CD4-positive, alpha-beta T cell treated with Interleukin-4 for 4 hours (primary cell): ENCODE results near the gene CES1.
"Not testable (repeated sequence)": the region's sequence is repeated elsewhere in the genome, so short reads cannot be mapped to it uniquely, and the experiment has no call there.

Experiments
- DNase-seq: peaks from one replicate; pipeline ENCODE4 v3.0.0-alpha.2; 2020

The CES1 gene

GRCh38 chr16:55830658-55831294 lies 2.1 kb downstream of the CES1 start:
- no peak for DNase-seq

DNA sequence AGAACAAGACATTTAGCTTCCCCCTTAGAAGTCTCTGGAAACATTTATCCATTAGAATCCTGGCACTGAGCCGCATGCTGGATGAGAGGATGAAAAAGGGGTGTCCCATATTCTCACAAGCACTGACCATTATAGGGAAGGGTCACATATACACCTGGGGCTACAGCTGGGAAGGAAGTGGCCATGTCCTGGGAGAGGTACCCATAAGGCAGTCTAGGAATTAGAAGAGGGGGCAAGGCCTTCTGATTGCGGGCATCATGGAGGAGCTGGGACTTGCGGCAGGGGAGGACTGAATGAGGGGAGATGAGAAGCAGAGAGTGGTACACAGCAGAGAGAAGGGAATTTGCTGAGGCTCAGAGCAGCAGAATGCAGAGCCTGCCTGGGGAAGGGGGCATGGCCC lies 3.7 kb downstream of the CES1 start:
- DNase-seq, result not testable (repeated sequence)

GRCh38 chr16:55828680-55829079 lies 4.2 kb downstream of the CES1 start:
- no peak for DNase-seq

- no peak for DNase-seq
Measured at GRCh38 chr16:55825115-55825728, 7.7 kb downstream of the CES1 start.

GRCh38 chr16:55824473-55825000 lies 8.4 kb downstream of the CES1 start:
- no peak for DNase-seq

- no peak for DNase-seq
Measured at GRCh38 chr16:55822280-55822810, 10.6 kb downstream of the CES1 start.

DNA sequence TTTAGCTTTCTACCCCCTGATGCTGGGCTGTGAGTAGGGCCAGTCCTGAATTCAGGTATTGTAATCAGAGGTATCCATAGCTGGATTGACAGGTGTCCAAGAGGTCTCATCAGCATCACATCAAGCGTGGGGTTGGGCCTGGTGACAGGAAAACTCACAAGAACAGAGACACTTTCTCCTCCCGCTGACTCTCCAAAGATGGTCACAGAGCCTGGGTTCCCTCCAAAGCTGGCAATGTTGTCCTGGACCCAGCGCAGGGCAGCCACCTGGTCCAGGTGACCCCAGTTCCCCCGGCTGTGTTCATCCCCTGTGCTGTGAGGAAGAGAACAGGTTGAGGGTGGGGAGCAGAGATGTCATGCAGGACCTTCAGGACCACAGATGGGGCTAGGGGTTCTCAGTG lies 11.7 kb downstream of the CES1 start:
- no peak for DNase-seq

GRCh38 chr16:55820615-55821014 lies 12.3 kb downstream of the CES1 start:
- no peak for DNase-seq

DNA sequence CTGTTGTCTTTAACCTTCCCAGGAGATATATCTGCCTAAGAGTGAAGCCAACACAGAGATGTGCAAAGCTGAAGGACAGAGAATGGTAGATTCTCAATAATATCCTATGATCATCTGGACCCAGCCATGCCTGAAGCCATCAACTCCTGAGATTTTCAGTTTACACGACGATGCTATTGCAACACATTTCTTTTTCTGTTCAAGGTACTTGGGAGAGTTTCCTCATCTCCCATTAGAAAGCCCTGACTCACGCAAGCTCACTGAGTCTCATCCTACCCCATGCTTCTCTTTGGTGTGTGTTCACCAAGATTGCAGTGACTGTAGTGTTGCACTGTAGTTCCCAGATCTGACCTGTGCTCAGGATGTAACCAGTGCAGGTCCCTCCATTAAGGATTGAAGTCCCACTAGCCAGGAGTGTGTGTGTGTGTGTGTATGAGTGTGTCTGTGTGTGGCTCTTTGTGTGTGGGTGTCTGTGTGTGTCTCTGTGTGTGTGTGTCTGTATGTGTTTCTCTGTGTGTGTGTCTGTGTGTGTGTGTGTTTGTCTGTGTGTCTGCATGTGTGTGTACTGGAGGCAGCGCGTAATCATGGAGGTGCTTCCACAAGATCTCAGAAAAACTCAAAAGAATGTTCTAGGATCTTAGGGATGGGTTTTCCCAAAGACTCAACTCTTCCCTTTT lies 15.5 kb downstream of the CES1 start:
- no peak for DNase-seq

GRCh38 chr16:55816222-55816621 lies 16.7 kb downstream of the CES1 start:
- DNase-seq, result not testable (repeated sequence)

GRCh38 chr16:55815320-55815719 lies 17.6 kb downstream of the CES1 start:
- DNase-seq, result no peak

- DNase-seq, result not testable (repeated sequence)
Measured at GRCh38 chr16:55814174-55814573, 18.7 kb downstream of the CES1 start.

GRCh38 chr16:55813730-55814129 lies 19.2 kb downstream of the CES1 start:
- not testable (repeated sequence) for DNase-seq

- no peak for DNase-seq
Measured at GRCh38 chr16:55812951-55813350, 19.9 kb downstream of the CES1 start.

- DNase-seq, result no peak
Measured at GRCh38 chr16:55811811-55812210, 21.1 kb downstream of the CES1 start.

GRCh38 chr16:55810451-55810961 lies 22.4 kb downstream of the CES1 start:
- no peak for DNase-seq

DNA sequence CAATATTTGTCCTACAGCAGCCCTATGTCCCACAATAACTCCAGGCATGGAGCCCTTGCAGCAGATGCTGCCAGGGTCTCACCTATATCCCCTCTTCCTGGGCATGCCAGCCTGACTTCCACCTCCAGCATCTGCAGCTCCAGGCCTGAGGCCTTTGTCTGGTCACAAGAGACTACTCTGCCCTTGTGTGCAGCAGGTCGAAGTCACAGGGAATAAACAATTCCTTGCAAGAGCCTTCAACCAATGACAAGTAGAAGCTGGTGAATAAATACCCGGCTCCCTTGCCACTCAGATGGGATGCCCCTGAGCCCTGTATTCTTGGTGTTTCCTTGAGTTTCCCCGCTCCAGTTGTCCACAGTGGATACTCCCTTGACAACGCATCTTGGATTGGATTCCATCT lies 23.0 kb downstream of the CES1 start:
- DNase-seq, result no peak

GRCh38 chr16:55809386-55809785 lies 23.5 kb downstream of the CES1 start:
- no peak for DNase-seq

DNA sequence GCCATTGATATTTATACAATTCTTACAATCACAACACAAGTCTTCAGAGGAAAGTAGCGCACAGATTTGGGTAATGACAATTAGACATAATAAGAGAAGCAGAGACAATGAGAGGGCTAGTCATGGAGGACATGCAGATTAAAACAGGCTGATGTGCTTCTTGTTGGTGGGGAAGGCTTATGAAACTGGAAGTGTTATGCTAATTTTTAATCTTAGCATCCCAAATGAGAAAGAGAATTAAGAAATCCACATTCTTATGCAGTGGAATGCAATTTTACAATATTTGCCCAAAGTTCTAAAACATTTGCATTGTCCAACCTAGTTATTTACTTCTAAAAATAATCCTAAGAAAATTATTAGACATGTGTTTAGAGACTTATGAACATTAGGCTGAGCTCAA lies 24.6 kb downstream of the CES1 start:
- not testable (repeated sequence) for DNase-seq

DNA sequence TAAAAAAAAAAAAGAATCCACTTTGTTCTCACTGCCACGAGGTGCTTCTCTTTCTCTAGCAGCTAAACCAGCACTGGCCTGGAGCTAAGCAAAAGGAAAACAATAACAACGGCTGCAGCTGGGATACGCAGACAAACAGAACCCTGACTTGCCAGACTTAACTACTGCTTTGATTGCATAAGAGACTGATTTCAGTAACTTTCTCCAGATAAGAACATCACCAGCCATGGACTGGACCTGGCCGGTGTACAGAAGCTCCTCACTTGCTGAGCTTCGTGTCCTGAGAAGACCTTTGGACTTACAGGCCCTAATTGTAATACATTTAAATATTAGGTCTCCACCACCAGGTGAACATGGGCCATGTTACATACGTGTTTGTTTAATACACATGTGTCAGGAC lies 27.8 kb downstream of the CES1 start:
- not testable (repeated sequence) for DNase-seq

DNA sequence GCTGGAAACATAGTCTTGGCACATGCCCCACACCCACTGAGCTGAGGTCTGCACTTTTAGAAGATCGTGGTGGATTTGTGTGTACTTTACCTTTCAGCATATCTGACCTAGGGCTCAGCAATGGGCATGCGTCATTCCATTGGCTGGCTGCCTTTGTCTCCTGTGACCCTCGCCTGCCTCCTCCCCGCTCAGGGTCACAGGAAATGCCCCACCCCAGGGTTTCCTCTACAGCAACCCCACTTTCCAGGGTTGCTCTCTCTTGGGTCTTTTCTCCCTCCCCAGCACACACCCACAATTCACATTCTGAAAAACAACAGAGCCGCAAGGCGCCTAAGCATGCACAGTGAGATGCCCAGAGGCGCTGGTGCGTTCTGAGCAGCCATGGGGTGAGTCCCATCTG lies 29.2 kb downstream of the CES1 start:
- not testable (repeated sequence) for DNase-seq

DNA sequence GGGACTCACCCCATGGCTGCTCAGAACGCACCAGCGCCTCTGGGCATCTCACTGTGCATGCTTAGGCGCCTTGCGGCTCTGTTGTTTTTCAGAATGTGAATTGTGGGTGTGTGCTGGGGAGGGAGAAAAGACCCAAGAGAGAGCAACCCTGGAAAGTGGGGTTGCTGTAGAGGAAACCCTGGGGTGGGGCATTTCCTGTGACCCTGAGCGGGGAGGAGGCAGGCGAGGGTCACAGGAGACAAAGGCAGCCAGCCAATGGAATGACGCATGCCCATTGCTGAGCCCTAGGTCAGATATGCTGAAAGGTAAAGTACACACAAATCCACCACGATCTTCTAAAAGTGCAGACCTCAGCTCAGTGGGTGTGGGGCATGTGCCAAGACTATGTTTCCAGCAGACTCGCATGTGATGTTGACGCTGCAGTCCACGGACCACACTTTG lies 39.9 kb downstream of the CES1 start:
- not testable (repeated sequence) for DNase-seq

GRCh38 chr16:55791512-55791911 lies 41.4 kb downstream of the CES1 start:
- DNase-seq, result not testable (repeated sequence)
